K562 (cell line): ENCODE results near the gene NBPF14. TPM values are rescaled to one million over a fixed set of nuclear protein-coding genes. Genes with fewer than 3 reads are reported as not detected.

Experiments used
- CREM ChIP-seq: IDR thresholded peaks from 2 replicates; pipeline ENCODE4 v1.6.1; 2014; ENCODE audit warnings: antibody characterized with exemption, low read depth
- ERF ChIP-seq: fragments of 450-650 bp; formaldehyde crosslinking; IDR thresholded peaks from 2 replicates; pipeline ENCODE4 v1.4.0; 2020; ENCODE audit warnings: mild to moderate bottlenecking, mixed read lengths
- ESRRA ChIP-seq: fragments of 450-650 bp; IDR thresholded peaks from 2 replicates; pipeline ENCODE4 v1.6.1; 2014; ENCODE audit warnings: low read depth, mild to moderate bottlenecking, moderate library complexity, borderline replicate concordance
- FOSL1 ChIP-seq: fragments of 200-800 bp; sonication (Bioruptor generic); conservative IDR thresholded peaks from 2 replicates; pipeline ENCODE4 v1.6.1; 2016; ENCODE audit warnings: missing genetic modification characterization, missing compliant biosample characterization
- FOXK1 ChIP-seq: sonication (generic); formaldehyde crosslinking; IDR thresholded peaks from 2 replicates; pipeline ENCODE4 v1.8.0; 2022; ENCODE audit warnings: missing genetic modification reagents, mild to moderate bottlenecking, borderline replicate concordance
- GABPB2 ChIP-seq: fragments of 250-450 bp; sonication (Bioruptor Pico); conservative IDR thresholded peaks from 2 replicates; pipeline ENCODE4 v1.5.1; 2021; ENCODE audit warnings: mild to moderate bottlenecking
- GATA2 ChIP-seq: sonication (generic); formaldehyde crosslinking; IDR thresholded peaks from 2 replicates; pipeline ENCODE4 v1.4.0; 2020; ENCODE audit warnings: mild to moderate bottlenecking, missing genetic modification reagents
- HMG20B ChIP-seq: fragments of 250-450 bp; sonication (Bioruptor Pico); IDR thresholded peaks from 2 replicates; pipeline ENCODE4 v1.5.0; 2021; ENCODE audit warnings: mild to moderate bottlenecking
- LCOR ChIP-seq: sonication (generic); formaldehyde crosslinking; IDR thresholded peaks from 2 replicates; pipeline ENCODE4 v1.8.0; 2022; ENCODE audit warnings: mild to moderate bottlenecking, missing genetic modification reagents
- MLLT1 ChIP-seq, 2 experiments: fragments of 450-650 bp; IDR thresholded peaks; 2 replicates each; pipeline ENCODE4 v1.6.1; 2016
- NFRKB ChIP-seq: fragments of 450-650 bp; IDR thresholded peaks from 2 replicates; pipeline ENCODE4 v1.6.1; 2016; ENCODE audit warnings: low read depth
- PHTF2 ChIP-seq: fragments of 250-450 bp; sonication (Bioruptor Pico); IDR thresholded peaks from 2 replicates; pipeline ENCODE4 v1.5.0; 2021; ENCODE audit warnings: mild to moderate bottlenecking
- POLR2G ChIP-seq: fragments of 200-400 bp; formaldehyde crosslinking; IDR thresholded peaks from 2 replicates; pipeline ENCODE4 v1.6.1; 2017; ENCODE audit warnings: low read depth, mild to moderate bottlenecking, antibody characterized with exemption, low read length, moderate library complexity
- STAG1 ChIP-seq: sonication (generic); formaldehyde crosslinking; IDR thresholded peaks from 2 replicates; pipeline ENCODE4 v1.5.0; 2020; ENCODE audit warnings: missing genetic modification reagents, borderline replicate concordance
- THAP7 ChIP-seq: fragments of 250-450 bp; sonication (Bioruptor Pico); IDR thresholded peaks from 2 replicates; pipeline ENCODE4 v1.5.0; 2021
- TOE1 ChIP-seq, 2 experiments: fragments of 450-650 bp in 1 of 2; sonication (generic) in 1 of 2; formaldehyde crosslinking in 1 of 2; IDR thresholded peaks; 2 replicates each; pipeline versions ENCODE4 v1.7.1 to v1.8.0; 2016 to 2022; ENCODE audit warnings: borderline replicate concordance in 2 of 2, mild to moderate bottlenecking in 2 of 2, antibody characterized with exemption in 1 of 2, inconsistent platforms in 1 of 2, low read depth in 1 of 2, missing genetic modification reagents in 1 of 2, moderate library complexity in 1 of 2
- TRIM24 ChIP-seq, 2 experiments: fragments of 450-650 bp; IDR thresholded peaks; 2 replicates each; pipeline ENCODE4 v1.6.1; 2016
- ZNF174 ChIP-seq: fragments of 250-450 bp; sonication (Bioruptor Pico); IDR thresholded peaks from 2 replicates; pipeline ENCODE4 v1.4.0; 2020; ENCODE audit warnings: mild to moderate bottlenecking
- ZNF212 ChIP-seq: fragments of 450-650 bp; formaldehyde crosslinking; IDR thresholded peaks from 2 replicates; pipeline ENCODE4 v1.4.0; 2020; ENCODE audit warnings: mild to moderate bottlenecking
- ZNF24 ChIP-seq: fragments of 450-650 bp; IDR thresholded peaks from 2 replicates; pipeline ENCODE4 v1.6.1; 2016
- ZNF354B ChIP-seq: fragments of 250-450 bp; sonication (Bioruptor Pico); IDR thresholded peaks from 2 replicates; pipeline ENCODE4 v1.4.0; 2020
- ZNF518B ChIP-seq: fragments of 250-450 bp; sonication (Bioruptor Pico); IDR thresholded peaks from 2 replicates; pipeline ENCODE4 v1.5.0; 2021; ENCODE audit warnings: mild to moderate bottlenecking, moderate library complexity
- ZNF561 ChIP-seq: fragments of 450-650 bp; formaldehyde crosslinking; conservative IDR thresholded peaks from 2 replicates; pipeline ENCODE4 v1.4.0; 2020; ENCODE audit warnings: mild to moderate bottlenecking, moderate library complexity
- ZNF57 ChIP-seq: fragments of 450-650 bp; formaldehyde crosslinking; IDR thresholded peaks from 2 replicates; pipeline ENCODE4 v1.4.0; 2020; ENCODE audit warnings: mild to moderate bottlenecking, moderate library complexity
- ZNF830 ChIP-seq: fragments of 250-450 bp; sonication (Bioruptor Pico); IDR thresholded peaks from 2 replicates; pipeline ENCODE4 v1.5.0; 2021; ENCODE audit warnings: mild to moderate bottlenecking
- polyA plus RNA-seq, 8 experiments: library from polyadenylated mRNA; depleted of rRNA in 4 of 8; stranded (reverse) in 5 of 8; unstranded in 3 of 8; fragments of >200 nt; fragmentation: Nextera tagmentation in 2 of 8; fragmentation: Illumina TruSeq in 1 of 8; extraction: Ambion mirVana in 2 of 8; extraction: Trizol in 1 of 8; gene quantifications; 2 replicates each; pipeline versions ENCODE4 v1.2.1 to v1.2.3, GENCODE V29; 2011 to 2014; ENCODE audit warnings: inconsistent platforms in 1 of 8, missing spikeins in 1 of 8
- total RNA-seq, 7 experiments: library from RNA; depleted of rRNA in 6 of 7; stranded (reverse); fragments of >200 nt in 6 of 7; fragmentation: Illumina TruSeq in 2 of 7; extraction: Trizol in 2 of 7; gene quantifications; 2 replicates each; pipeline versions ENCODE4 v1.2.1 to v1.2.3, GENCODE V29; 2011 to 2021; ENCODE audit warnings: low replicate concordance in 1 of 7

The NBPF14 gene
- total and polyA plus RNA-seq, 9 of the 15 experiments (the other 6 are each of a cell fraction or from before 2014, with no cell fraction given) = 0.99 to 10.6 (median 6.1) TPM

GRCh38 chr1:148522561-148523204 is 73.1 kb downstream of the NBPF14 start (continued):
- peak; percentile 97 for TF ChIP-seq ZNF57 (CRISPR knock-in tag)
- TF ChIP-seq ESRRA = peak; percentile 65; the same call in 1 of the 2 replicates
- TF ChIP-seq PHTF2 (CRISPR knock-in tag) = peak; percentile 98
- peak; percentile 60 for TF ChIP-seq NFRKB
- peak; percentile 98 for TF ChIP-seq ZNF212 (CRISPR knock-in tag)
- peak; percentile 99 for TF ChIP-seq GABPB2
- TF ChIP-seq ZNF174 (CRISPR knock-in tag) = peak; percentile 94; the same call in 1 of the 2 replicates
- TF ChIP-seq FOSL1 = peak; percentile 49; the same call in 1 of the 2 replicates
- TF ChIP-seq LCOR (CRISPR knock-in tag) = peak; percentile 98
- TF ChIP-seq MLLT1 (IDR thresholded peaks at IDR 0.05) = peak; percentile 97 to 99
- peak; percentile 85 for TF ChIP-seq POLR2G
- peak; percentile 97 for TF ChIP-seq THAP7 (CRISPR knock-in tag)
- peak; percentile 100 for TF ChIP-seq ZNF830
- TF ChIP-seq ERF (CRISPR knock-in tag) = peak; percentile 100
- peak; percentile 80 for TF ChIP-seq CREM
- TF ChIP-seq TRIM24 (IDR thresholded peaks at IDR 0.05) = peak; percentile 54 to 80; a peak in 2 of 4 replicates
- peak; percentile 97 for TF ChIP-seq FOXK1
- peak; percentile 53; the same call in 1 of the 2 replicates for TF ChIP-seq GATA2 (CRISPR knock-in tag)
- peak; percentile 98 for TF ChIP-seq ZNF518B
- TF ChIP-seq HMG20B (CRISPR knock-in tag) = peak; percentile 99
- peak; percentile 7; the same call in 1 of the 2 replicates for TF ChIP-seq STAG1 (CRISPR knock-in tag)
- TF ChIP-seq ZNF354B (CRISPR knock-in tag) = peak; percentile 88
- peak; percentile 78 for TF ChIP-seq ZNF24
- TF ChIP-seq TOE1 (IDR thresholded peaks at IDR 0.05; ENCODE audit: borderline replicate concordance) = peak; percentile 88; the same call in 1 of the 2 replicates
- peak; percentile 99 for TF ChIP-seq TOE1 (CRISPR knock-in tag; IDR thresholded peaks at IDR 0.05; ENCODE audit: borderline replicate concordance, low read depth)
- TF ChIP-seq ZNF561 (CRISPR knock-in tag) = peak; percentile 96
